ENCODE results near the gene PRSS35. TPM values are rescaled to one million over a fixed set of nuclear protein-coding genes. Genes with fewer than 3 reads are reported as not detected.

The PRSS35 gene
- total RNA-seq, 1 donor from 2014 or later: 1.3 TPM

DNA sequence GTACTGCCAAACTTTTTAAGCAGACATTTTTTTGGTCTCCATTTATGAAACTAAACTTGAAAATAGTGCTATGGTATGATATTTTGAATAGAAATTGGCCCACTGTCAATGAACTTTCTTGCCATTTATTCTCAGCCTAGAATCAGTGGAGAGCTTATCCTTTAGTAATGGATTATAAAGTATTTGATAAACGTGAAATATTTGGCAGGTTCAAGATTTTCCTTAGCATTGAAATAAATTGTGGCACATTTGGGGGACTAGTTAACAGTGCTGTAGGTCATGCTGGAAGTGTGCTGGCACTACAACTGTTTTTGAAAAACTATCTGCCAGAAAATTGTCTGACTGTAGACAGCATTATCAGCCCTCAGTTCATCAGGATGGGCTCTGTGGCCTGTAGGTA lies 2.1 kb downstream of the PRSS35 start:
- TF ChIP-seq, protein P1, sequence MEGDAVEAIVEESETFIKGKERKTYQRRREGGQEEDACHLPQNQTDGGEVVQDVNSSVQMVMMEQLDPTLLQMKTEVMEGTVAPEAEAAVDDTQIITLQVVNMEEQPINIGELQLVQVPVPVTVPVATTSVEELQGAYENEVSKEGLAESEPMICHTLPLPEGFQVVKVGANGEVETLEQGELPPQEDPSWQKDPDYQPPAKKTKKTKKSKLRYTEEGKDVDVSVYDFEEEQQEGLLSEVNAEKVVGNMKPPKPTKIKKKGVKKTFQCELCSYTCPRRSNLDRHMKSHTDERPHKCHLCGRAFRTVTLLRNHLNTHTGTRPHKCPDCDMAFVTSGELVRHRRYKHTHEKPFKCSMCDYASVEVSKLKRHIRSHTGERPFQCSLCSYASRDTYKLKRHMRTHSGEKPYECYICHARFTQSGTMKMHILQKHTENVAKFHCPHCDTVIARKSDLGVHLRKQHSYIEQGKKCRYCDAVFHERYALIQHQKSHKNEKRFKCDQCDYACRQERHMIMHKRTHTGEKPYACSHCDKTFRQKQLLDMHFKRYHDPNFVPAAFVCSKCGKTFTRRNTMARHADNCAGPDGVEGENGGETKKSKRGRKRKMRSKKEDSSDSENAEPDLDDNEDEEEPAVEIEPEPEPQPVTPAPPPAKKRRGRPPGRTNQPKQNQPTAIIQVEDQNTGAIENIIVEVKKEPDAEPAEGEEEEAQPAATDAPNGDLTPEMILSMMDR (IDR thresholded peaks at IDR 0.05; ENCODE audit: unreplicated experiment): no peak
- Mint-ChIP-seq H3K4me3 (ENCODE audit: unreplicated experiment) (no peak overlapping the region), H3K27me3 (ENCODE audit: unreplicated experiment) (peaks cover 3% of the 10 kb centered on the region), H3K4me1 (ENCODE audit: unreplicated experiment) (peaks cover 7% of the 10 kb centered on the region), H3K36me3 (ENCODE audit: low read depth, unreplicated experiment) (no peaks in the 10 kb centered on the region), H3K27ac (ENCODE audit: unreplicated experiment) (no peak overlapping the region), H3K9me3 (ENCODE audit: unreplicated experiment) (no peaks in the 10 kb centered on the region)
- DNase-seq (ENCODE audit: low spot score): no peak

DNA sequence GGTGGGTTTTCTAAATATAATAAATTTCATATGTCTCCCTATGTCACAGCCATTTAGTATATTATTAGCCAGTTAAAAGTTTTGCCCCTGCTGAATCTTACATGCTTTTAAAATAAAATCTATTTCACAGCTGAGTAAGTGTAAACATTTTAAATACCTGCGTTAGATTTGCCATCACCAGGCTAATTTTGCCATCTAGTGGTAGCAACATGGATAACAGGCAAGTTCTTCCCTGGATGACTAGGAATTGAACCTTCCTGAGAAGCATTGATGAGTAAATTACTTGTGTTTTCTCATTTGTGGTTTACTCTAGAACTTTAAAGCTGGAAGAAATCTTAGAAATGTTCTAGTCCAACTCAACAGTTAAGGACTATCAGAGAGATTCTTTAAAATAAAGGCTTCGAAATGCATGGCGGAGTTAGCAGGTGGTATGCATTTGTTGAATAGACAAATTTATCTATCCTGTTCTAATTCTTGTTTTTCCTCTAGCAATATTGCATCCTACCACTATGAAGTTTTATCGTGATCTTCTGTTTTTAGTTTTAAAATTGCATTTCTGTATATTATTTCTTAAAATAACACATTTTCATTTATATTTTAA lies 2.6 kb downstream of the PRSS35 start:
- H3K27me3 Mint-ChIP-seq (ENCODE audit: unreplicated experiment): peaks cover 3% of the 10 kb centered on the region
- no peak overlapping the region for H3K4me3 Mint-ChIP-seq (ENCODE audit: unreplicated experiment)
- no peaks in the 10 kb centered on the region for H3K9me3 Mint-ChIP-seq (ENCODE audit: unreplicated experiment)
- DNase-seq (ENCODE audit: low spot score): peak; percentile 47
- TF ChIP-seq, protein P1 (IDR thresholded peaks at IDR 0.05; ENCODE audit: unreplicated experiment): peak; percentile 90
- H3K36me3 Mint-ChIP-seq (ENCODE audit: low read depth, unreplicated experiment): no peaks in the 10 kb centered on the region
- no peak overlapping the region for H3K27ac Mint-ChIP-seq (ENCODE audit: unreplicated experiment)
- H3K4me1 Mint-ChIP-seq (ENCODE audit: unreplicated experiment): peaks cover 7% of the 10 kb centered on the region

DNA sequence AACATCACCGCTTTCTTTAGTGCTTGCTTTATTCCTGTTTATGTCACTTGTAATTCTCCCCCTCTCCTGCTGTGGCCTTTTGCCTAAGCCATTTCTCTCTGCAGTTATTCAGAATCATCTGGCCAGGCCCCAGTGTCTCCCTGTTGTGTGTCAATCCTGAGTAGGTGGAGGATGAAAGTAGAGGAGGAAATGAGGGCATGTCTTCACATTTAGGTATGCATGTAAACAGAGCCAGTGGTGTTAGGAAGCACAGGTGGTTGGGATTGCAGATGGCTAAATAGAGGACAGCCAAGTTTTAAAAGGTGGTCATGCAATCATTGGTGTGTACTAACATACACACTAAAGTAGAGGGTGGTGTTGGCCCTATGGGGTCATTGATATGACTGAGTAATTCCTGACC lies 5.2 kb downstream of the PRSS35 start:
- Mint-ChIP-seq H3K27ac (ENCODE audit: unreplicated experiment) (no peak overlapping the region), H3K4me1 (ENCODE audit: unreplicated experiment) (peaks cover 5% of the 10 kb centered on the region), H3K4me3 (ENCODE audit: unreplicated experiment) (no peak overlapping the region), H3K9me3 (ENCODE audit: unreplicated experiment) (no peaks in the 10 kb centered on the region), H3K36me3 (ENCODE audit: low read depth, unreplicated experiment) (no peaks in the 10 kb centered on the region), H3K27me3 (ENCODE audit: unreplicated experiment) (no peaks in the 10 kb centered on the region)
- no peak for DNase-seq (ENCODE audit: low spot score)
- TF ChIP-seq, protein P1 (IDR thresholded peaks at IDR 0.05; ENCODE audit: unreplicated experiment): no peak

DNA sequence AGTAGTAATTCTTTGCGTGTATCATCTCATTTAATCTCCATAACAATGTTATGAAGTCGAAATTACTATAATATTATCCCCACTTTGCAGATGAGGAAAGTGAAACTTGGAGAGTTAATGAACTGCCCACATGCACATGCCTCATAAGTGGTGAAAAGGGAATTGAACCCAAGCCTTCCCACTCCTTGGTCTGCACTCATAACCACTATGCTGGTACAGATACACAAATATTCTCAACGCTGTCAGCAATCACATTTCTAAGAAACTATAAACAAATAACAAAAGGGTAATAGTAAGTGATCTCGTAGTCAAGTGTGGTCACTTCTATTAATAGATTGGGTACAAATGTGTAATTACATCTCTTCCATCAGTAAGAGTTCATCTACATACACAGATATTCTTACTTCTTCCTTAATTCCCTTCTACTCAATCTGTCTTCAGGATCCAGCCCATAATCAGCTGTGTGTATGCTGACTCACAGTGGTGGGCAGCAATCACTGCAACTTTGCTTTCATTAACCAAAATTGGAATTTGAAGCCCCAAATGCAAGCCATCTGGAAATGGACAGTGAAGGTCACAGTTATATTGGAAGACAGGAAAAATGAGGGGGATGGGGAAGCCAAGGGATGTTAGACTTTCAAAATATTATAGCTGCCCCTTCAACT lies 6.6 kb downstream of the PRSS35 start:
- H3K36me3 Mint-ChIP-seq (ENCODE audit: low read depth, unreplicated experiment): no peaks in the 10 kb centered on the region
- TF ChIP-seq, protein P1 (IDR thresholded peaks at IDR 0.05; ENCODE audit: unreplicated experiment): no peak
- H3K27me3 Mint-ChIP-seq (ENCODE audit: unreplicated experiment): no peaks in the 10 kb centered on the region
- H3K9me3 Mint-ChIP-seq (ENCODE audit: unreplicated experiment): no peaks in the 10 kb centered on the region
- no peak overlapping the region for H3K4me3 Mint-ChIP-seq (ENCODE audit: unreplicated experiment)
- H3K4me1 Mint-ChIP-seq (ENCODE audit: unreplicated experiment): no peaks in the 10 kb centered on the region
- no peak for DNase-seq (ENCODE audit: low spot score)
- no peak overlapping the region for H3K27ac Mint-ChIP-seq (ENCODE audit: unreplicated experiment)

DNA sequence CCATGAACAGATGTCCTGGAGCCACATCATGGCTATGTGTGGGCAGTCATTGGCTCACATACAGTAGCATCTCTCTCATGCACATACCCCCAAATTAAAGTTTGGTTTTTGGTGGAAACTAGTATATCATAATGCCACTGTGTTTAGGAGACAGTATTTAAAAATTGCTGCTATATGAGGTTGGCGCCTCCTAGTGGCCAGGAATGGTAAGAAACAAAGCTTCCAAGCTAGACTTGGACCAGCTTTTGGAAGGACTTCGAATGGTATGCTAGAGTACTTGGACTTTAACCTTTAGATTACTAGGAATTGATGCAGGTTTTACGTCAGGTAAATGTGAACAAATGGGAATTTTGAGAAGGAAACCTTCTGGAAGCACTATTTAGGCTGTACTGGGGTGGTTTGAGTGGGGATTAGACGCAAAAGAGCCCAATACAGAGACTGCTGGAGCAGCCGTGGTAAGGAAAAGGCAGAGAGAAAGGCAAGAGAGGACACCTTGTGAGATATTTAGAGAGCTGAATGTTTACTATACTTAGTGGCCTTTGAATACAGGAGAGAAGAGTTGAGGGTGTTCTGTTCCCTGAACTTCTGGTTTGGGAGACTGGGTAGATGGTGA lies 23.8 kb downstream of the PRSS35 start:
- no peaks in the 10 kb centered on the region for H3K4me1 Mint-ChIP-seq (ENCODE audit: unreplicated experiment)
- no peaks in the 10 kb centered on the region for H3K9me3 Mint-ChIP-seq (ENCODE audit: unreplicated experiment)
- TF ChIP-seq, protein P1 (IDR thresholded peaks at IDR 0.05; ENCODE audit: unreplicated experiment): peak; percentile 90
- DNase-seq (ENCODE audit: low spot score): peak; percentile 65
- H3K36me3 Mint-ChIP-seq (ENCODE audit: low read depth, unreplicated experiment): no peaks in the 10 kb centered on the region
- H3K27ac Mint-ChIP-seq (ENCODE audit: unreplicated experiment): no peak overlapping the region
- H3K4me3 Mint-ChIP-seq (ENCODE audit: unreplicated experiment): no peak overlapping the region
- H3K27me3 Mint-ChIP-seq (ENCODE audit: unreplicated experiment): no peaks in the 10 kb centered on the region

Measured in endothelial cell (in vitro differentiated cells).